Breast epithelium (tissue), 4 donors: ENCODE results near the gene VPS35L. TPM values are rescaled to one million over a fixed set of nuclear protein-coding genes. Genes with fewer than 3 reads are reported as not detected.
A peak's percentile ranks its signal among the peaks of the same experiment; 100 is the strongest.

ENCODE experiments used
- DNase-seq, 2 donors: peaks; one replicate each; pipeline ENCODE4 v3.0.0-alpha.2; 2019; ENCODE audit warnings: low spot score in 2 of 2
- H3K27ac ChIP-seq, 2 donors: fragments of 200-600 bp; sonication (generic) in 1 of 2; one replicate each; pipeline ENCODE4 v1.5.1; 2016 to 2019; ENCODE audit warnings: mild to moderate bottlenecking in 1 of 2
- H3K27me3 ChIP-seq, 2 donors: fragments of 200-600 bp; sonication (generic) in 1 of 2; one replicate each; pipeline versions ENCODE4 v1.5.1 to v1.6.0; 2017 to 2019; ENCODE audit warnings: control low read depth in 1 of 2, mild to moderate bottlenecking in 1 of 2
- H3K36me3 ChIP-seq: fragments of 200-600 bp; one replicate; pipeline ENCODE4 v1.5.1; 2019
- H3K4me1 ChIP-seq, 2 donors: fragments of 200-600 bp; sonication (generic); one replicate each; pipeline ENCODE4 v1.5.1; 2016 to 2019; ENCODE audit warnings: control low read depth in 1 of 2
- H3K4me3 ChIP-seq, 3 donors: fragments of 200-600 bp; sonication (generic); 1 replicate in 2 of 3; 2 replicates in 1 of 3; pipeline ENCODE4 v1.5.1; 2016 to 2019; ENCODE audit warnings: mild to moderate bottlenecking in 3 of 3, moderate library complexity in 2 of 3
- H3K9me3 ChIP-seq, 2 donors: fragments of 200-600 bp; sonication (generic) in 1 of 2; one replicate each; pipeline ENCODE4 v1.5.1; 2016 to 2019; ENCODE audit warnings: control low read depth in 1 of 2
- CTCF ChIP-seq, 3 donors: fragments of 450-650 bp; IDR thresholded peaks; one replicate each; pipeline ENCODE4 v1.5.1; 2016 to 2017; ENCODE audit warnings: antibody characterized with exemption in 3 of 3, mild to moderate bottlenecking in 3 of 3, moderate library complexity in 3 of 3
- POLR2A ChIP-seq: fragments of 450-650 bp; IDR thresholded peaks from one replicate; pipeline ENCODE4 v1.6.1; 2016; ENCODE audit warnings: antibody characterized with exemption, mild to moderate bottlenecking, moderate library complexity
- POLR2AphosphoS5 ChIP-seq, 3 donors: sonication (generic); formaldehyde crosslinking; IDR thresholded peaks; one replicate each; pipeline ENCODE4 v1.6.1; 2017; ENCODE audit warnings: antibody characterized with exemption in 3 of 3
- intact Hi-C: fragments of 100-400 bp; cut with DNase I; formaldehyde crosslinking; loops from one replicate; pipeline ENCODE4 v1.15.1; 2023; ENCODE audit warnings: low total_unique reads
- total RNA-seq, 3 donors: library from RNA; depleted of rRNA; stranded (reverse); fragments of >200 nt; gene quantifications; one replicate each; pipeline ENCODE4 v1.1.0, GENCODE V29; 2016

VPS35L gene
- 10 to 100 TPM; 36.4 to 43.3 (median 40.5) TPM for total RNA-seq

GRCh38 chr16:19555186-19555937 is at the start of gene VPS35L:
Gene VPS35L (plus strand): TSS chr16:19555703. CDS start chr16:19555730, 27 bp downstream.
- no peaks in the 10 kb centered on the region for H3K9me3 ChIP-seq
- intact Hi-C loops: no loop called here
- H3K4me3 ChIP-seq: peak within 1 kb of the TSS; percentile 63 to 65 (median 65)
- peak; percentile 62 to 82 (median 66) for TF ChIP-seq POLR2AphosphoS5 (IDR thresholded peaks at IDR 0.05)
- peak; percentile 19 to 84 (median 73) for TF ChIP-seq CTCF (IDR thresholded peaks at IDR 0.05)
- no peak for TF ChIP-seq POLR2A
- peak within 1 kb of the TSS; percentile 77 to 89 for H3K27ac ChIP-seq
- DNase-seq: peak; percentile 94 to 95
- no peaks in the 10 kb centered on the region for H3K27me3 ChIP-seq
- H3K4me1 ChIP-seq: no peaks in the 10 kb centered on the region
- no peaks in the 10 kb centered on the region for H3K36me3 ChIP-seq

GRCh38 chr16:19506965-19507364 is 48.5 kb upstream of the VPS35L start:
- Histone ChIP-seq H3K27ac (no peak overlapping the region), H3K4me3 (no peak overlapping the region), H3K9me3 (no peaks in the 10 kb centered on the region), H3K4me1 (no peaks in the 10 kb centered on the region), H3K27me3 (no peaks in the 10 kb centered on the region), H3K36me3 (no peaks in the 10 kb centered on the region)
- intact Hi-C loops: loop anchor here (10.0 kb wide), 1 partner anchor 422 kb away; no protein-coding TSS in a partner anchor
- TF ChIP-seq CTCF (IDR thresholded peaks at IDR 0.05) (no peak), POLR2A (no peak), POLR2AphosphoS5 (IDR thresholded peaks at IDR 0.05) (no peak)
- DNase-seq: no peak

- Histone ChIP-seq H3K27ac (no peak overlapping the region), H3K27me3 (no peaks in the 10 kb centered on the region), H3K4me3 (no peak overlapping the region), H3K36me3 (no peaks in the 10 kb centered on the region), H3K9me3 (no peaks in the 10 kb centered on the region), H3K4me1 (no peaks in the 10 kb centered on the region)
- intact Hi-C loops: loop anchor here (10.0 kb wide), 1 partner anchor 423 kb away; no protein-coding TSS in a partner anchor
- no peak for DNase-seq
- TF ChIP-seq CTCF (IDR thresholded peaks at IDR 0.05) (no peak), POLR2AphosphoS5 (IDR thresholded peaks at IDR 0.05) (no peak), POLR2A (no peak)
These were observed 47.6 kb upstream of the VPS35L start for GRCh38 chr16:19507867-19508266.

- no peak for DNase-seq
- H3K4me1 ChIP-seq: no peaks in the 10 kb centered on the region
- no peak for TF ChIP-seq POLR2A
- TF ChIP-seq POLR2AphosphoS5 (IDR thresholded peaks at IDR 0.05): no peak
- no peak for TF ChIP-seq CTCF (IDR thresholded peaks at IDR 0.05)
- no peak overlapping the region for H3K4me3 ChIP-seq
- no peaks in the 10 kb centered on the region for H3K36me3 ChIP-seq
- H3K27ac ChIP-seq: no peak overlapping the region
- intact Hi-C loops: no loop called here
- no peaks in the 10 kb centered on the region for H3K27me3 ChIP-seq
- no peaks in the 10 kb centered on the region for H3K9me3 ChIP-seq
These were observed 43.2 kb upstream of the VPS35L start for GRCh38 chr16:19512297-19512696.

- Histone ChIP-seq H3K4me1 (no peaks in the 10 kb centered on the region), H3K27ac (no peak overlapping the region), H3K4me3 (no peak overlapping the region), H3K27me3 (no peaks in the 10 kb centered on the region), H3K9me3 (no peaks in the 10 kb centered on the region), H3K36me3 (no peaks in the 10 kb centered on the region)
- no peak for TF ChIP-seq CTCF (IDR thresholded peaks at IDR 0.05)
- TF ChIP-seq POLR2AphosphoS5 (IDR thresholded peaks at IDR 0.05): no peak
- no peak for TF ChIP-seq POLR2A
- no peak for DNase-seq
- intact Hi-C loops: no loop called here
These were observed 42.0 kb upstream of the VPS35L start for GRCh38 chr16:19513377-19514053.
